ENCODE measurements around the gene MGAT5B.

GRCh38 chr17:76826330-76827068 lies 41.7 kb upstream of the MGAT5B start:
- TF ChIP-seq POLR2AphosphoS5 (IDR thresholded peaks at IDR 0.05; ENCODE audit: low read depth, low read length) (no peak), TAF1 (IDR thresholded peaks at IDR 0.05; ENCODE audit: borderline replicate concordance, insufficient read depth, low read length) (no peak)

Measured in PFSK-1 (cell line).